Measurements from ENCODE around the gene TOR4A.

GRCh38 chr9:137256856-137257255 lies 20.7 kb upstream of the TOR4A start:
- TF ChIP-seq POLR2A (IDR thresholded peaks at IDR 0.05; ENCODE audit: low read depth, low read length) (no peak), POU2F2 (IDR thresholded peaks at IDR 0.05; ENCODE audit: low read depth, low read length) (no peak)

Data from GM12891 (cell line).